HepG2 (cell line): Measurements from ENCODE around the gene TSSK2. TPM values are rescaled to one million over a fixed set of nuclear protein-coding genes. Genes with fewer than 3 reads are reported as not detected.

ENCODE experiments used
- ATAC-seq: fragments of 200-7000 bp; cut with Tn5 transposase; 3 replicates; pipeline ENCODE4 v1.9.1; 2020; ENCODE audit warnings: mild to moderate bottlenecking, moderate library complexity
- BruUV-seq: library from RNA; stranded (reverse); fragments of 400-500 nt; replicated peaks from 2 replicates; lab custom pipeline; 2021; lab: Mats Ljungman, UMichigan
- CTCF ChIA-PET: fragments of 300-600 bp; formaldehyde crosslinking; extraction: SDS; loops from one replicate; lab custom pipeline; 2021; ENCODE audit warnings: low total read pairs, inconsistent platforms, low intra/inter-chr PET ratio; lab: Yijun Ruan, JAX
- POLR2A ChIA-PET: fragments of 350-600 bp; sonication (Branson Sonifier 250); formaldehyde crosslinking; loops from one replicate; lab custom pipeline; 2020; ENCODE audit warnings: antibody characterized with exemption, inconsistent platforms; lab: Yijun Ruan, JAX
- DNase-seq: peaks from one replicate; pipeline ENCODE4 v3.0.0-alpha.2; 2015; ENCODE audit warnings: low spot score
- FAIRE-seq: peaks from 3 replicates; lab custom pipeline; 2011; peaks lifted over from hg19 to GRCh38; lab: Jason Lieb, UNC
- H2AFZ ChIP-seq: one replicate; pipeline ENCODE4 v1.6.1; 2011; ENCODE audit warnings: low read length, inconsistent platforms
- H3K27ac ChIP-seq: fragments of 300-600 bp; 3 replicates; pipeline ENCODE4 v1.8.0; 2011; ENCODE audit warnings: mixed run types, mild to moderate bottlenecking, mixed read lengths, low read length, inconsistent platforms; ENCODE audit not compliant: insufficient read depth; ENCODE audit errors: extremely low read length
- H3K27me3 ChIP-seq, 2 experiments: fragments of 200-600 bp in 1 of 2; 2 replicates in 1 of 2; 3 replicates in 1 of 2; pipeline versions ENCODE4 v1.6.0 to v1.8.0; 2011; ENCODE audit warnings: low read length in 2 of 2, mild to moderate bottlenecking in 2 of 2, moderate library complexity in 2 of 2, inconsistent platforms in 1 of 2; ENCODE audit not compliant: insufficient read depth in 2 of 2, control insufficient read depth in 1 of 2
- H3K36me3 ChIP-seq, 2 experiments: fragments of 200-600 bp in 1 of 2; replicated peaks in 1 of 2; 2 replicates in 1 of 2; 3 replicates in 1 of 2; pipeline versions ENCODE4 v1.5.1 to v1.8.0; 2011; ENCODE audit warnings: low read length in 2 of 2, inconsistent platforms in 1 of 2; ENCODE audit not compliant: insufficient read depth in 2 of 2, control insufficient read depth in 1 of 2
- H3K4me1 ChIP-seq: 2 replicates; pipeline ENCODE4 v1.5.1; 2012; ENCODE audit warnings: low read length, inconsistent platforms; ENCODE audit not compliant: insufficient read depth
- H3K4me2 ChIP-seq: 2 replicates; pipeline ENCODE4 v1.6.0; 2011; ENCODE audit warnings: low read depth, low read length, inconsistent platforms
- H3K4me3 ChIP-seq, 3 experiments: fragments of 200-600 bp in 1 of 3; sonication (generic), shearing (Covaris generic) in 1 of 3; replicated peaks in 1 of 3; 2 replicates each; pipeline ENCODE4 v1.5.1; 2011 to 2016; ENCODE audit warnings: low read length in 3 of 3, inconsistent platforms in 2 of 3, low read depth in 2 of 3, mild to moderate bottlenecking in 2 of 3, control low read depth in 1 of 3, mixed read lengths in 1 of 3; ENCODE audit not compliant: insufficient read depth in 1 of 3
- H3K79me2 ChIP-seq: one replicate; pipeline ENCODE4 v1.6.1; 2011; ENCODE audit warnings: low read length, inconsistent platforms; ENCODE audit not compliant: insufficient read depth
- H3K9ac ChIP-seq: 2 replicates; pipeline ENCODE4 v1.6.0; 2011; ENCODE audit warnings: mild to moderate bottlenecking, low read depth, low read length, inconsistent platforms; ENCODE audit not compliant: insufficient read depth
- H3K9me3 ChIP-seq: 2 replicates; pipeline ENCODE4 v1.5.1; 2012; ENCODE audit warnings: mild to moderate bottlenecking, low read length
- H4K20me1 ChIP-seq: 2 replicates; pipeline ENCODE4 v1.6.0; 2011; ENCODE audit warnings: inconsistent platforms, mild to moderate bottlenecking, low read length, moderate library complexity; ENCODE audit not compliant: insufficient read depth
- ATF1 ChIP-seq: IDR thresholded peaks from 2 replicates; pipeline ENCODE4 v1.6.1; 2016; ENCODE audit warnings: mild to moderate bottlenecking, control low read depth
- CBX2 ChIP-seq, 2 experiments: fragments of 200-600 bp in 1 of 2; sonication (generic); formaldehyde crosslinking in 1 of 2; IDR thresholded peaks; 2 replicates each; pipeline versions ENCODE4 v1.7.0 to v1.8.1; 2018 to 2022; ENCODE audit warnings: low read depth in 2 of 2, low read length in 1 of 2, mild to moderate bottlenecking in 1 of 2, missing genetic modification reagents in 1 of 2
- CEBPZ ChIP-seq: IDR thresholded peaks from 2 replicates; pipeline ENCODE4 v1.6.1; 2012; ENCODE audit warnings: low read length, improper control_type of control experiment
- EHMT2 ChIP-seq: fragments of 200-600 bp; sonication (generic); IDR thresholded peaks from 2 replicates; pipeline ENCODE4 v1.7.0; 2017; ENCODE audit warnings: antibody characterized with exemption, low read depth, low read length, borderline replicate concordance
- ELF4 ChIP-seq: sonication (generic); formaldehyde crosslinking; IDR thresholded peaks from 2 replicates; pipeline ENCODE4 v1.5.0; 2020; ENCODE audit warnings: missing genetic modification reagents, mild to moderate bottlenecking, moderate library complexity, borderline replicate concordance
- IKZF1 ChIP-seq: fragments of 450-650 bp; IDR thresholded peaks from 2 replicates; pipeline ENCODE4 v1.7.1; 2016
- NCOA1 ChIP-seq: sonication (generic); formaldehyde crosslinking; IDR thresholded peaks from 2 replicates; pipeline ENCODE4 v1.9.0; 2021; ENCODE audit warnings: missing genetic modification reagents
- PLSCR1 ChIP-seq: sonication (generic); formaldehyde crosslinking; IDR thresholded peaks from 2 replicates; pipeline ENCODE4 v1.5.0; 2020; ENCODE audit warnings: missing genetic modification reagents, mild to moderate bottlenecking, borderline replicate concordance
- POLR2A ChIP-seq, 2 experiments: IDR thresholded peaks; 2 replicates each; pipeline ENCODE4 v1.6.1; 2011; ENCODE audit warnings: low read depth in 2 of 2, low read length in 2 of 2, mild to moderate bottlenecking in 1 of 2, moderate library complexity in 1 of 2; ENCODE audit not compliant: insufficient read depth in 1 of 2
- ZKSCAN1 ChIP-seq: fragments of 150-350 bp; IDR thresholded peaks from 2 replicates; pipeline ENCODE4 v1.6.1; 2014; ENCODE audit warnings: low read length
- ZNF652 ChIP-seq: IDR thresholded peaks from 2 replicates; pipeline ENCODE4 v1.6.1; 2016; ENCODE audit warnings: low read depth, borderline replicate concordance
- ZNF710 ChIP-seq: sonication (generic); formaldehyde crosslinking; IDR thresholded peaks from 2 replicates; pipeline ENCODE4 v1.5.0; 2020; ENCODE audit warnings: mild to moderate bottlenecking, missing genetic modification reagents, borderline replicate concordance
- WGBS: methylation state at CpG from one replicate; pipeline ENCODE4 v1.1.6; 2017; ENCODE audit warnings: low lambda C conversion rate; 5-methylcytosine and 5-hydroxymethylcytosine counted together
- in situ Hi-C: cut with HindIII; loops from 2 replicates; pipeline ENCODE4 v1.10.0; 2017; ENCODE audit warnings: low pct_unique_long_range_greater_than_20kb; ENCODE audit not compliant: extremely low pct_ligation_motif_present
- intact Hi-C: fragments of 100-400 bp; cut with micrococcal nuclease; formaldehyde crosslinking; loops from one replicate; pipeline ENCODE4 v1.10.0; 2022; ENCODE audit not compliant: unreplicated experiment
- polyA plus RNA-seq, 8 experiments: library from polyadenylated mRNA; depleted of rRNA in 3 of 8; stranded (reverse) in 7 of 8; unstranded in 1 of 8; fragments of >200 nt; fragmentation: Illumina TruSeq in 4 of 8; extraction: Trizol in 4 of 8; gene quantifications; 2 replicates each; pipeline versions ENCODE4 v1.2.1 to v1.2.3, GENCODE V29; 2011 to 2016; ENCODE audit warnings: low read depth in 4 of 8, missing spikeins in 1 of 8, mixed read lengths in 1 of 8; ENCODE audit not compliant: insufficient read depth in 1 of 8
- total RNA-seq, 5 experiments: library from RNA; depleted of rRNA; stranded (reverse); fragments of >200 nt; fragmentation: Illumina TruSeq; extraction: Trizol; gene quantifications; 2 replicates each; pipeline ENCODE4 v1.2.3, GENCODE V29; 2016; ENCODE audit warnings: low read depth in 1 of 5

The TSSK2 gene
- total and polyA plus RNA-seq, 2 of the 13 experiments (the other 11 are each of a cell fraction or from before 2014, with no cell fraction given) = not detected

GRCh38 chr22:19108807-19109197 lies 22.3 kb upstream of the TSSK2 start:
- Histone ChIP-seq H3K4me3 (no peak overlapping the region), H3K36me3 (peaks cover 1 to 8% of the 10 kb centered on the region in 2 experiments), H3K9ac (no peak overlapping the region), H3K4me2 (no peak overlapping the region), H3K79me2 (peaks cover 82% of the 10 kb centered on the region), H3K27me3 (no peaks in the 10 kb centered on the region; a peak in 1 of 5 replicates), H4K20me1 (peaks cover 50% of the 10 kb centered on the region), H3K27ac (peak overlapping the region; percentile 19), H3K4me1 (peaks cover 18% of the 10 kb centered on the region), H3K9me3 (no peaks in the 10 kb centered on the region), H2AFZ (no peak overlapping the region)
- POLR2A ChIA-PET = no interaction called here
- ATAC-seq (no peak), FAIRE-seq (no peak), DNase-seq (no peak)
- BruUV-seq = no TSS peak
- 58% methylated on average over 3 of the region's 3 CpGs for WGBS
- intact Hi-C loops (no loop called here), in situ Hi-C loops (no loop called here)
- CTCF ChIA-PET = no interaction called here
- TF ChIP-seq ATF1 (CRISPR knock-in tag) = no peak
- no peak for TF ChIP-seq ELF4 (CRISPR knock-in tag)
- no peak for TF ChIP-seq EHMT2
- TF ChIP-seq CBX2 (IDR thresholded peaks at IDR 0.05; ENCODE audit: low read depth, low read length) = no peak
- no peak for TF ChIP-seq CBX2 (CRISPR knock-in tag; IDR thresholded peaks at IDR 0.05; ENCODE audit: low read depth)
- TF ChIP-seq ZKSCAN1 = no peak
- TF ChIP-seq CEBPZ = no peak
- no peak for TF ChIP-seq PLSCR1 (CRISPR knock-in tag)
- no peak for TF ChIP-seq IKZF1
- no peak for TF ChIP-seq ZNF652
- no peak for TF ChIP-seq POLR2A (IDR thresholded peaks at IDR 0.05; ENCODE audit: insufficient read depth in 1 of 2, low read depth in 2 of 2, low read length in 2 of 2)
- TF ChIP-seq NCOA1 (CRISPR knock-in tag) = no peak
- no peak for TF ChIP-seq ZNF710 (CRISPR knock-in tag)
